Esophagus squamous epithelium (tissue), 5 donors: ENCODE results near the gene DNAJC2. TPM values are rescaled to one million over a fixed set of nuclear protein-coding genes. Genes with fewer than 3 reads are reported as not detected.

Source experiments
- DNase-seq: peaks from one replicate; lab custom pipeline; 2025; lab: John Stamatoyannopoulos, UW
- H3K27ac ChIP-seq, 4 donors: fragments of 200-600 bp; sonication (generic); one replicate each; pipeline ENCODE4 v1.5.1; 2016 to 2019; ENCODE audit warnings: mild to moderate bottlenecking in 1 of 4
- H3K27me3 ChIP-seq, 4 donors: fragments of 200-600 bp; sonication (generic); 1 replicate in 3 of 4; 2 replicates in 1 of 4; pipeline versions ENCODE4 v1.5.1 to v1.6.0; 2017 to 2021; ENCODE audit warnings: antibody characterized with exemption in 1 of 4
- H3K36me3 ChIP-seq, 3 donors: fragments of 200-600 bp; sonication (generic); one replicate each; pipeline ENCODE4 v1.5.1; 2016 to 2019
- H3K4me1 ChIP-seq, 3 donors: fragments of 200-600 bp; sonication (generic); one replicate each; pipeline ENCODE4 v1.5.1; 2017 to 2019
- H3K4me3 ChIP-seq, 4 donors: fragments of 200-600 bp; sonication (generic); 1 replicate in 3 of 4; 2 replicates in 1 of 4; pipeline ENCODE4 v1.5.1; 2016 to 2019; ENCODE audit warnings: mild to moderate bottlenecking in 2 of 4, moderate library complexity in 1 of 4
- H3K9me3 ChIP-seq, 3 donors: fragments of 200-600 bp; sonication (generic); one replicate each; pipeline ENCODE4 v1.5.1; 2016 to 2019
- CTCF ChIP-seq, 6 experiments: fragments of 450-650 bp in 4 of 6; fragments of 200-600 bp in 2 of 6; sonication (generic) in 2 of 6; IDR thresholded peaks; one replicate each; pipeline ENCODE4 v1.5.1; 2016 to 2019; ENCODE audit warnings: antibody characterized with exemption in 6 of 6, mild to moderate bottlenecking in 4 of 6, moderate library complexity in 4 of 6
- POLR2A ChIP-seq, 4 donors: fragments of 450-650 bp; IDR thresholded peaks; one replicate each; pipeline ENCODE4 v1.6.1; 2017; ENCODE audit warnings: antibody characterized with exemption in 4 of 4, mild to moderate bottlenecking in 4 of 4, moderate library complexity in 3 of 4
- WGBS, 2 donors: methylation state at CpG; one replicate each; pipeline ENCODE4 v1.1.5; 2018; 5-methylcytosine and 5-hydroxymethylcytosine counted together
- intact Hi-C: fragments of 100-400 bp; cut with DNase I; formaldehyde crosslinking; loops from one replicate; pipeline ENCODE4 v1.15.0; 2022
- total RNA-seq, 4 donors: library from RNA; depleted of rRNA; stranded (reverse); fragments of >200 nt; gene quantifications; one replicate each; pipeline ENCODE4 v1.1.0, GENCODE V29; 2016
- donor health status: DM: yes; HTN: yes; CAD: no.

The DNAJC2 gene
- total RNA-seq, 4 donors from 2014 or later: 10.9 to 26.1 (median 17.7) TPM

- Histone ChIP-seq H3K36me3 (no peaks in the 10 kb centered on the region), H3K27me3 (peaks cover 0 to 3% (median 0%) of the 10 kb centered on the region in 4 donors), H3K4me1 (no peaks in the 10 kb centered on the region), H3K9me3 (no peaks in the 10 kb centered on the region), H3K27ac (no peak overlapping the region), H3K4me3 (no peak overlapping the region)
- intact Hi-C loops: no loop called here
- no peak for DNase-seq
- 58 to 63% methylated on average over 3 of the region's 3 CpGs for WGBS, 2 donors
- TF ChIP-seq POLR2A (IDR thresholded peaks at IDR 0.05) (no peak), CTCF (IDR thresholded peaks at IDR 0.05) (no peak)
Measured at GRCh38 chr7:103379270-103379975, 34.9 kb upstream of the DNAJC2 start.

GRCh38 chr7:103373866-103374643 lies 29.5 kb upstream of the DNAJC2 start:
- H3K9me3 ChIP-seq: no peaks in the 10 kb centered on the region
- no peak overlapping the region for H3K27ac ChIP-seq
- no peak for DNase-seq
- H3K4me3 ChIP-seq: no peak overlapping the region
- H3K4me1 ChIP-seq: no peaks in the 10 kb centered on the region
- no peak for TF ChIP-seq POLR2A (IDR thresholded peaks at IDR 0.05)
- no peak for TF ChIP-seq CTCF (IDR thresholded peaks at IDR 0.05)
- no peaks in the 10 kb centered on the region for H3K27me3 ChIP-seq
- H3K36me3 ChIP-seq: peaks cover 0 to 14% (median 0%) of the 10 kb centered on the region in 3 donors
- intact Hi-C loops: no loop called here
- WGBS, 2 donors: 43 to 49% methylated on average over 6 of the region's 6 CpGs

DNA sequence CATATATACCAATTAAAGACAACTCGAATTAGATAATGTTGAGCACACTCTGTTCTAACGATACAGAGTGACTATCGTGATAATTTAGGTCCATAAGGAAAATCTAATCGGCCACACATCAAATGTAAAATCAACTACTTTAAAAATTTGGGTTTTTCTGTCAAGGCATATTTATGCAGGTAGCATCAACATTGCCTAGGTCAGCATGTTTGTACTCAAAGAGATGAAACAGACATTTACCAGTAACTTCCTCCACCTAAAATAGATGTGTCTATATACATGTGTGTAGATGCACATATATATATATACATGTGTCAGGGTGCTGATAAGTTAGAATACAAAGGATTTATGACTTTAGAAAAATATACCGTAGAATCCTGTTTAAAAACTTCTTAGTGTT lies 24.9 kb upstream of the DNAJC2 start:
- intact Hi-C loops: no loop called here

DNA sequence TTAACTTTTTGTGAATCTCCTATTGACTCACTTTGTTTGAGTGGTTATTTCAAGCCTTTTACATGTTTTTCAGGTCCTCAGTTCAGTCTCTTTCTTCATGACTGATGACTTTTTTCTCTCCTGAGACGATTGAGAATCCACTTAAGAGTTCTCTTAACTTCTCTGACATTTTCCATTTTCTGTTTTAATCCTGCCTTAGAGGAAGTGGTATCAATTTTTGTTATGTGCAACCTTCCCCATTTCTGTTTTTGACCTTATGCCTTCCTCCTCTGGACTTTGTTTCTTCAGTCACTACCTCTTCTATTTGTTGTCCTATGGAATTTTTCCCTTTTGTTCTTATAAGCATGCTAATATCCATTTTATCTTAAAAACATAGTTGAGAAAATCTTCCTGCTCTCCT lies 5.2 kb upstream of the DNAJC2 start:
- peaks cover 10 to 60% (median 26%) of the 10 kb centered on the region in 3 donors for H3K4me1 ChIP-seq
- WGBS, 2 donors: 41 to 42% methylated on average over 1 of the region's 1 CpG
- peaks cover 0 to 26% (median 0%) of the 10 kb centered on the region in 3 donors for H3K36me3 ChIP-seq
- H3K27me3 ChIP-seq: no peaks in the 10 kb centered on the region
- DNase-seq: no peak
- TF ChIP-seq CTCF (IDR thresholded peaks at IDR 0.05) (no peak), POLR2A (IDR thresholded peaks at IDR 0.05) (no peak)
- no peak overlapping the region for H3K4me3 ChIP-seq
- H3K27ac ChIP-seq: no peak overlapping the region
- intact Hi-C loops: no loop called here
- no peaks in the 10 kb centered on the region for H3K9me3 ChIP-seq

More for the DNA sequence above, 24.9 kb upstream of the DNAJC2 start:
- Histone ChIP-seq H3K27me3 (no peaks in the 10 kb centered on the region), H3K36me3 (peaks cover 16 to 60% (median 24%) of the 10 kb centered on the region in 3 donors), H3K4me3 (no peak overlapping the region), H3K9me3 (no peaks in the 10 kb centered on the region), H3K27ac (no peak overlapping the region), H3K4me1 (no peaks in the 10 kb centered on the region)
- no peak for DNase-seq
- TF ChIP-seq CTCF (IDR thresholded peaks at IDR 0.05): no peak
- TF ChIP-seq POLR2A (IDR thresholded peaks at IDR 0.05): no peak
- 90 to 94% methylated on average over 5 of the region's 5 CpGs for WGBS, 2 donors

- no peaks in the 10 kb centered on the region for H3K9me3 ChIP-seq
- intact Hi-C loops: no loop called here
- H3K27me3 ChIP-seq: no peaks in the 10 kb centered on the region
- peaks cover 0 to 17% (median 0%) of the 10 kb centered on the region in 3 donors for H3K36me3 ChIP-seq
- no peak for DNase-seq
- H3K4me3 ChIP-seq: peak overlapping the region in 3 of 4 donors; percentile 78 to 97 (median 95)
- peaks cover 10 to 61% (median 26%) of the 10 kb centered on the region in 3 donors for H3K4me1 ChIP-seq
- 31 to 34% methylated on average over 2 of the region's 2 CpGs for WGBS, 2 donors
- no peak for TF ChIP-seq CTCF (IDR thresholded peaks at IDR 0.05)
- TF ChIP-seq POLR2A (IDR thresholded peaks at IDR 0.05): no peak
- H3K27ac ChIP-seq: no peak overlapping the region
Measured at GRCh38 chr7:103348959-103349358, 4.4 kb upstream of the DNAJC2 start.
